Loucy (cell line): ENCODE results near the gene RAPSN.

Experiments used
- H2AFZ ChIP-seq: fragments of 200-600 bp; sonication (generic); 2 replicates; pipeline ENCODE4 v1.6.0; 2016; ENCODE audit warnings: antibody characterized with exemption, mild to moderate bottlenecking, low read length, moderate library complexity
- H3F3A ChIP-seq: fragments of 200-600 bp; 2 replicates; pipeline ENCODE4 v1.6.0; 2016; ENCODE audit warnings: antibody characterized with exemption, low read depth, mild to moderate bottlenecking
- H3K27me3 ChIP-seq: fragments of 200-600 bp; sonication (generic); 2 replicates; pipeline ENCODE4 v1.6.1; 2014; ENCODE audit warnings: low read length, mild to moderate bottlenecking; ENCODE audit not compliant: insufficient read depth, poor library complexity, severe bottlenecking
- H3K36me3 ChIP-seq: fragments of 200-600 bp; sonication (generic); 2 replicates; pipeline ENCODE4 v1.6.1; 2016; ENCODE audit warnings: low read length; ENCODE audit not compliant: insufficient read depth
- H3K4me1 ChIP-seq: fragments of 200-600 bp; sonication (generic); 2 replicates; pipeline ENCODE4 v1.5.1; 2014; ENCODE audit warnings: low read length, mild to moderate bottlenecking; ENCODE audit not compliant: insufficient read depth, poor library complexity, severe bottlenecking
- H3K4me2 ChIP-seq: fragments of 200-600 bp; sonication (generic); 2 replicates; pipeline ENCODE4 v1.6.0; 2014; ENCODE audit warnings: antibody characterized with exemption, low read length, low read depth, mild to moderate bottlenecking; ENCODE audit not compliant: poor library complexity, severe bottlenecking
- H3K4me3 ChIP-seq: fragments of 200-600 bp; sonication (generic); 2 replicates; pipeline ENCODE4 v1.5.1; 2014; ENCODE audit warnings: low read length, mild to moderate bottlenecking, mixed read lengths; ENCODE audit not compliant: poor library complexity, severe bottlenecking
- H3K79me2 ChIP-seq: fragments of 200-600 bp; sonication (generic); 2 replicates; pipeline ENCODE4 v1.6.1; 2014; ENCODE audit warnings: low read length; ENCODE audit not compliant: insufficient read depth
- H3K9ac ChIP-seq: fragments of 200-600 bp; sonication (generic); 2 replicates; pipeline ENCODE4 v1.6.0; 2014; ENCODE audit warnings: mild to moderate bottlenecking, low read depth, low read length, moderate library complexity; ENCODE audit not compliant: poor library complexity, severe bottlenecking
- H3K9me2 ChIP-seq: fragments of 200-600 bp; sonication (generic); replicated peaks from 2 replicates; pipeline ENCODE4 v1.6.1; 2016; ENCODE audit warnings: low read depth, low read length, mixed read lengths
- H3K9me3 ChIP-seq: fragments of 200-600 bp; sonication (generic); 2 replicates; pipeline ENCODE4 v1.6.1; 2014; ENCODE audit warnings: mild to moderate bottlenecking, antibody characterized with exemption, low read length, low read depth; ENCODE audit not compliant: insufficient read depth
- H4K20me1 ChIP-seq: fragments of 200-600 bp; sonication (generic); 2 replicates; pipeline ENCODE4 v1.6.0; 2014; ENCODE audit warnings: antibody characterized with exemption, low read length, mild to moderate bottlenecking; ENCODE audit not compliant: insufficient read depth, poor library complexity, severe bottlenecking
- CTCF ChIP-seq: fragments of 200-600 bp; sonication (generic); conservative IDR thresholded peaks from 2 replicates; pipeline ENCODE4 v1.5.1; 2014; ENCODE audit warnings: mild to moderate bottlenecking, antibody characterized with exemption, low read length
- EZH2phosphoT487 ChIP-seq: fragments of 200-600 bp; IDR thresholded peaks from 2 replicates; pipeline ENCODE4 v1.6.1; 2018; ENCODE audit warnings: antibody characterized with exemption, mild to moderate bottlenecking, moderate library complexity, borderline replicate concordance

The RAPSN gene

GRCh38 chr11:47466701-47467250 lies 17.8 kb upstream of the RAPSN start:
- H3K4me2 ChIP-seq: no peak overlapping the region
- H3K9me2 ChIP-seq: no peaks in the 10 kb centered on the region
- H3K36me3 ChIP-seq: peaks cover 78% of the 10 kb centered on the region
- no peak overlapping the region for H2AFZ ChIP-seq
- H3K79me2 ChIP-seq: peaks cover 15% of the 10 kb centered on the region; the same call in 1 of the 2 replicates
- H3K27me3 ChIP-seq: no peaks in the 10 kb centered on the region
- H4K20me1 ChIP-seq: no peaks in the 10 kb centered on the region
- H3K4me3 ChIP-seq: no peak overlapping the region
- no peaks in the 10 kb centered on the region for H3F3A ChIP-seq
- no peaks in the 10 kb centered on the region for H3K4me1 ChIP-seq
- TF ChIP-seq EZH2phosphoT487: no peak
- TF ChIP-seq CTCF: no peak
- H3K9me3 ChIP-seq: no peaks in the 10 kb centered on the region
- H3K9ac ChIP-seq: no peak overlapping the region

- Histone ChIP-seq H3K4me3 (no peak overlapping the region), H3K9me3 (no peaks in the 10 kb centered on the region), H3K79me2 (peaks cover 15% of the 10 kb centered on the region; the same call in 1 of the 2 replicates), H3K9me2 (no peaks in the 10 kb centered on the region), H3K36me3 (peaks cover 72% of the 10 kb centered on the region), H3K4me2 (no peak overlapping the region), H3K9ac (no peak overlapping the region), H4K20me1 (no peaks in the 10 kb centered on the region), H3K4me1 (no peaks in the 10 kb centered on the region), H2AFZ (no peak overlapping the region), H3F3A (no peaks in the 10 kb centered on the region), H3K27me3 (no peaks in the 10 kb centered on the region)
- TF ChIP-seq CTCF (no peak), EZH2phosphoT487 (no peak)
Observed at GRCh38 chr11:47466201-47466600, 17.3 kb upstream of the RAPSN start.

- Histone ChIP-seq H3K4me3 (no peak overlapping the region), H3K9ac (no peak overlapping the region)
- TF ChIP-seq EZH2phosphoT487 (no peak), CTCF (no peak)
Observed at GRCh38 chr11:47464483-47464882, 15.5 kb upstream of the RAPSN start.

More at GRCh38 chr11:47464483-47464882, 15.5 kb upstream of the RAPSN start:
- Histone ChIP-seq H4K20me1 (no peaks in the 10 kb centered on the region), H3K4me1 (no peaks in the 10 kb centered on the region), H2AFZ (no peak overlapping the region), H3K9me2 (no peaks in the 10 kb centered on the region), H3F3A (no peaks in the 10 kb centered on the region), H3K27me3 (no peaks in the 10 kb centered on the region), H3K4me2 (no peak overlapping the region), H3K9me3 (no peaks in the 10 kb centered on the region), H3K36me3 (peaks cover 56% of the 10 kb centered on the region; the same call in 1 of the 2 replicates), H3K79me2 (peaks cover 15% of the 10 kb centered on the region; the same call in 1 of the 2 replicates)
